ENCODE results near the gene EXOC4.

Gene EXOC4

DNA sequence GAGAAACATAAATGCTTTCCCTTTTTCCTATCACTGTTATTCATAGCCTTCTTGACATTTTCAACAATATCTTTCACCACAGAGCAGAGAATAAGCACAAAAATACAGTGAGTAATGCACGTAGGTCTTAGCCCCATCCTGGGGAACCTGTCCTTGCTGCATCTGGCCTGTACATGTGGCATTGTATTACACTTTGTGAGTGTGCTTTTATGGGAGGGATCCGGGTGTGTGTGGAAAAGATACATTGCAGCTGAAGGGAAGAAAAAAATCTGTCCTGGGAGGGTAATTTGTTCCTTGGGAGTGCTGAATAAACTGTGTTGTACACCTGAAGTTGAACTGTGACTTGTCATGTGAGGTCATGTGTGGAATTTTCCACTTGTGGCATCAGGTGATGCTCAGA lies 451.6 kb downstream of the EXOC4 start:
- no peak for DNase-seq (ENCODE audit: low spot score)

DNA sequence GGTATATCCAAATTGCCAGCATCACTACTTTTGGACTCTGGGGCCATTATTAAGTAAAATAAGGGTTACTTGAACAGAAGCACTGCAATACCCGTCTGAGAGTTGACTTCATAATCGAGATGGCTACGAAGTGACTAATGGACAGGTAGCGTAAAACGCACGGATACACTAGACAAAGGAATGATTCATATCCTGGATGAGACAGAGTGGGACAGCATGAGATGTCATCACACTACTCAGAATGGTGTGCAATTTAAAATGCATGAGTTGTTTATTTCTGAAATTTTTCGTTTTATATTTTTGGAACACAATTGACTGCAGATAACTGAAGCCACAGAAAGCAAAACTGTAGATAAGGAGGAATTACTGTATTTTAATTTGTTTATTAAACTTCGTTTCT lies 452.7 kb downstream of the EXOC4 start:
- DNase-seq (ENCODE audit: low spot score) = no peak

DNA sequence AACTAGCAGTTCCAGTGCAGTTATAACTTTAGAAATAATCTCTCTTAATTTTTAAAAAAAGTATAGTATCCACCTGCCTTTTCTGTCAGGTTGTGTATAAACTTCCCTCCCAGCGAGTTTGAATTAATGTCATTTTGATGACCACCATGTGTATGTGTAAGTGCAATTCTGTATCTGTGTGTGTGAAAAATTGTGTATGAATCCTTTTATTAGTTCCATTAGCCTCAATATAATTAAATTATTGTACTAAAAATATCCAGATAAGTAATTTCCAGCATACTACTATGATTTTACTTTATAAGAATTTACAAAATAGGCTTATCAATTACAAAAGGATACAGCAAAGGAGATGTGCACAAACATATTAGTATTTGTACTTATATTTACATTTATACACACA lies 453.1 kb downstream of the EXOC4 start:
- DNase-seq (ENCODE audit: low spot score) = no peak

DNA sequence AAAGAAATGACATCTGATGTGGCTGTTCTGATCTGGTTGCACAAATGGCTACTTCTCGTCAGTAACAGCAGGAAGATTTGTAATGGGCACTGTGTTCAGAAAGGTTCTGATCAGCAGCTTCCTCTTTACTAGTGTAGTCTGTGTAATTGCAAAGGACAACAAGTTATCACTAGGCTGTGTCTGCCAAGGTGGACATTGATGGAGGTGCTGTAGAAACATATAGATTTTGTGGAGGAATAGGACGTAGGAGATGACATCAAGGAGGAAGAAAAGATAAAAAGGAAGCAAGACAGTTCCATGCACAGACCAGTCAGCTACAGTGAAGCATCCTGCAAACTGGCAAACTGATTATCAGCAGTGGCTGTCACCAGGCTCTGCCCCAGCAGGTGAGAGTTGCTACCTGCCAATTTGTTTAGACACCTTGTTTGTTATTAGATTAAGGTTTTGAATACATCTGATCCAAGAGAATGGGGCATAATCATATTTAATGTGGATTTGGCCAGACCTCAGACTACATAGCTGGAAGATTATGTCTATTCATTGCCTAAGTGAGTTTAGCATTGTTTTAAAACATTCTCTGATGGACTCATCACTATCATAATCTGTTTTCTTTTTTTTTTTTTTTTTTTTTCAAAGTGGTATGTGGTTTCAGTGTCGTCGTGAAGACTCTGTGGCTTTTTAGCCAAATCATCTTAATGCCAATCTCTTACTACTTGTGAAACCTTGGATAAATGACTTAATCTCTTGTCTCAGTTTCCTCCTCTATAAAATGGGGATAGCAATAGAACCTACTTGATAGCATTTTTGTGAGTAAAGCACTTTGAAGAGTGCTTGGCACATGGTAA lies 456.4 kb downstream of the EXOC4 start:
- DNase-seq (ENCODE audit: low spot score) = no peak

DNA sequence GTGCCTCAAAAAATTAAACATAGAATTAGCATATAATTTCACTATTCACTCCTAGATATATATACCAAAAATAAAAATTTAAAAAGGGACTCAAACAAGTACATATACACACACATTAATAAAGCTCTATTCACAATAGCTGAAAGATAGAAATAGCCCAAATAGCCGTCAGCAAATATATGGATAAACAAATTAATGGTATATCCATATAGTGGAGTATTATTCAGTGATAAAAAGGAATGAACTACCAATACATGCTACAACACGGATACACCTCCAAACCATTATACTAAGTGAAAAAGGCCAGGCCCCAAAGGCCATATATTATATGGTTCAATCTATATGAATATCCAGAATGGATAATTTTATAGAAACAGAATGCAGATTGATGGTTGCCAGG lies 459.7 kb downstream of the EXOC4 start:
- DNase-seq (ENCODE audit: low spot score) = no peak

DNA sequence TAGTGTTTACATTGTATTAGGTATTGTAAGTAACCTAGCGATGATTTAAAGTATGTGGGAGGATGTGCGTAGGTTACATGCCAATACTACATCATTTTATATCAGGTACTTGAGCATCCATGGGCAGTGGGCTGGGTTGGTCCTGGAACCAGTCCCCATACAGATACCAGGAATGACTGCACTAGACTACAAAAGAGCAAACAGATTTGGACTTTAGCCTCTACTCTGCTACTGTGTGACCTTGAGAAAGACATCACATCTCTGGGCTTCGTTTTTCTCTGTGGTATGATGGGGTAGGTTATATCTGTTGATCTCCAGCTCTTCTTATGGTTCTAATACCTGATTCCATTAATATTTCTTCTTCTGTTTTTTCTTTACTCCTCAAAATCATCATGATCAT lies 461.8 kb downstream of the EXOC4 start:
- no peak for DNase-seq (ENCODE audit: low spot score)

DNA sequence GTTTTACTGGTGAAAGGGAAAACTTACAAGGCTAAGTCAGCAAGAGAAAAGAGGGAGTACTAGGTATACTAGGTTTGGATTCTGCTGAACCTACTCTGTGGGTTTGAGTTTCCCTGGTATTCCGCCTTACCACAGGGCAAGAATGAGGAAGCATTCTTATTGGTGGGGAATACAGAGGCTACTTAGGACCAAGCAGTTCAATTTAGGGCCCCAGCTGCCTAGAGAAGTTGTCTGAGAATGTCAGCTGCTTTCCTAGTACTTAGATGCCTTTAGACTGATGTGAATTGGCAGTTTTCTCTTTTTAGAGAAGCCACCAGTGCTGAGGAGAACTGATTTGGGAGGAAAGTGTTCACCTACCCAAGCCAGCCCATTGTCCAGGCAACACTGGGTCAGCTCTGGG lies 465.3 kb downstream of the EXOC4 start:
- DNase-seq (ENCODE audit: low spot score) = no peak

DNA sequence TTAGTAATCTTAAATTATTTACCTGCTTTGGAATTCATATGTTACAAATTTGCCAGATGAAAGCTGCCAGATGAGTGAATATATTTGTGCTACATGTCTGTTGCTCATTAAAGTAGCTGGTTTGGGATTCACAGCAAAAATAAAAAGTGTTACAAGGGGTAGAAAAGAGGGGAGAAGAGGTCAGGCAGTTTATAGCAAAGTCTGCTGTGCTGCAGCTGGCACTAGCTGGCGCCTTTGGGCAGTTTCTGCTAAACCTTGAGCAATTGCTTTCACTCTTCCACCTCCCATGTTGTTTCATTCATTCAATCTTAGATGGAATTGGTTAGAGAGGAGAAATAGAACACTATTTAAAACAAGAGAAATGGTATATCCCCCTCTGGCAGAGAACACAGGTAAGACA lies 470.2 kb downstream of the EXOC4 start:
- no peak for DNase-seq (ENCODE audit: low spot score)

DNA sequence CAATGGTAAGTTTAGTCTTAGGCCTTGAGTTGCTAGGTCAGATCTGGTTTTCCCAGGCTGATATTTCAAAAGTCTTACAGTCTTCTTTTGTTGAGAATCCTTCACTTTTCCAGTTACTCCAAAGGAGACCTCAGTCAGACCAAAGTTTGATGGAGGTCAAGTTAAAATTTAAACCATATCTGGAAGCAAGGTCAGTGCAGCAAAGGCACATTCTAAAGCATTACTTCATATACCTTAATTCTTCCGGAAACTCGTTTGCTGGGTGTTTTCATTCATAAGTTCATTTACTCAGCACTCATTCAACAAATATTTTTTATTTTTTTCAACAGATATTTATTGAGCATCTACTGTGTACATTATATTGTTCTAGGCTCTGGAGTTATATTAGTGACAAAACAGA lies 471.3 kb downstream of the EXOC4 start:
- no peak for DNase-seq (ENCODE audit: low spot score)

DNA sequence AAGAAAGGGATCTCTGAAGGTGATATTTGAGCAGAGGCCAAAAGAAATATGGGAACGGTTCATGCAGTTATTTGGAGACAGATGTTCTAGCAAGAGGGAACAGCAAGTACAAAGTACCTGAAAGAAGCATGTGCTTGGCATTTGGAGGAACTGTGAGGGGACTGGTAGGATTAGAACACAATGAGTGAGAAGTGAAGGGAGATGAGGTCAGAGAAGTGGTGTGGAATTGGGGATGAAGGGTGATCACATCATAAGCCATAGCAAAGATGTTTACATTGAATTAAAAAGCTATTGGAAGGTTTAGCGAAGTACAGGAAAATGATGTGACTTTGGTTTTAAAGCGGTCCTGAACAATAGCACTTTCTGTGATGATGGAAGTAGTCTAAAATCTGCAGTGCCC lies 471.8 kb downstream of the EXOC4 start:
- DNase-seq (ENCODE audit: low spot score) = no peak

DNA sequence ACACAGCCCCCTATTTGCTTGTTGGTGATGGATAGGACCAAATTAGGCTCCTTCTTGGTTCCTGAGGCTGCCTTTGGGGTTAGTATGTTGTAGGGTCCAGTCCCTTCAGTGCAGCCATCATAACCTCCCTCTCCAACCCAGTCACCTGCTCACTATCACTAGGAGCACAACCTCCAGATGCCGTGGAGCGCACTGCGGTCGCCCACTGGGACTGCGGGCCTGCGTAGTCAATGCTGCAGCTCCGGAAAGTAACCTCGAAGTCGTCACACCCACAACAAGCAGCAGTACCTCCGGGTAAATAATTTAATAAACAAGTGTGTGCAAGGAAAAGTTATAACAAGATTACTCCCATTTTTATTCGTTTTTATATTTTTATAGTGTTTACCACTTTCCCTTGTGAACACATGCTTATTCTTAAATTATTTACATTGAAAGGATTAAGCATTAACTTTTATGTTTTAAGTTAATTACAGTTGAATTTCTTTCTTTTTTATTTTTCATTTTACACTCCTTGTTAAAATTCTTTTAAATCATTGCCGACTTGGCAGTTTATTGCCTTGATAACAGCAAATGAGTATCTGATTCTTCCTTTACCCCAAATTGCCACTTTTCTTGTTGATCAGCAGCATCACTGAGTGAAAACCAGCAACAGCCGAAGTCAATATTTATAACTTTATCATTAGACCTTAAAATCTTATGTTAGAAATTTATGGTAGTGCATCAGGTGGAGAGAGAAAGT lies 474.8 kb downstream of the EXOC4 start:
- DNase-seq (ENCODE audit: low spot score) = no peak

DNA sequence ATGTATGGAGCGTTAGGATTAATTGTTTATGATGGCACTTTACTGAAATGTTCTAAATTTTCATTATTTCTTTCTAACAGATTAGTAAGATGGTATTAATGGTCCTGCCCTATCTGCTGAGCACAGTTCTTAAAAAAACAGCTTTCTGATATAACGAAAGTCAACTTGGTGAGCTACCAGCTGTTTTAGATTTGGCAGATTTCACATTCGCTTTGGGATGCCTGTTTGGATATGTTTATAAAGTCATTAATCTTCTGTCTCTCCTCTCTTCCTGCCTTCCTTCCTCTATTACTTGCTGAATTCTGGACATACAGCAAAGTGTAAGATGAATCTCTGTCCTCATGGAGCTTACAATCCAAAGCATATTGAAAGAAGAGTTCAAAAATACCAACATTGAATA lies 477.5 kb downstream of the EXOC4 start:
- DNase-seq (ENCODE audit: low spot score) = no peak

DNA sequence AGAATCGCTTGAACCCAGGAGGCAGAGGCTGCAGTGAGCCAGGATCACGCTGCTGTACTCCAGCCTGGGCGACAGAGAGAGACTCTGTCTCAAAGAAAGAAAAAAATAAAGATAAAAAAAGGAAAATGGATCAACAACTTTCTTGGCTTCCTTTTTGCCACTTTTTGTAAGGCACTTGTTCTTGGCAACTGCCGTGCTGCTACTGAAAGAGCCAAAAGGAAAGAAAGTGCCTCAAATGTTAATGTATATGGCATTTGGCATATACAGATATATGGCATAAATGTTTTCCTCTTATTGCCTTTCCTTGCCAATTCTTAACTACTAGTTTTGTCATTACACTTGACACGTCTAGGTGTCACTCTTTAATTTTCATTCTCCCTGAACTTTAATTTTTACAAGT lies 480.5 kb downstream of the EXOC4 start:
- DNase-seq (ENCODE audit: low spot score) = no peak

DNA sequence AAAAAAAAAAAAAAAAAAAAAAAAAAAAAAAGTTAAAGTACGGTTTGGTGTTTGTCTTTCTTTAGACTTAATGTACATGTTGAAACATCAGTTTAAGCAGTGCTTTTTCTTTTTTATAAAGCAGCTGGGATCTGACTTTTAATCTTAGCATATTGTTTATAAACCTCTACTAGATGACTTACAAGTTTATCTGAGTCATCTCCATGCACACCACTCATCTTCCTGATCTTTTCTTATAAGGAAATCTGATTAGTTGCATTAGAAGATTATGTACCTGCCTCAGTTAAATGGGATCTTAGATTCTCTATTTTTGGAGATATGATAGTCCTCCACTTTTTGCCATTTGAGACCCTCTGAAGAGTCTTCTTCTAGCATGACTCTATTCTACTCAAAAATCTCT lies 482.3 kb downstream of the EXOC4 start:
- DNase-seq (ENCODE audit: low spot score) = no peak

DNA sequence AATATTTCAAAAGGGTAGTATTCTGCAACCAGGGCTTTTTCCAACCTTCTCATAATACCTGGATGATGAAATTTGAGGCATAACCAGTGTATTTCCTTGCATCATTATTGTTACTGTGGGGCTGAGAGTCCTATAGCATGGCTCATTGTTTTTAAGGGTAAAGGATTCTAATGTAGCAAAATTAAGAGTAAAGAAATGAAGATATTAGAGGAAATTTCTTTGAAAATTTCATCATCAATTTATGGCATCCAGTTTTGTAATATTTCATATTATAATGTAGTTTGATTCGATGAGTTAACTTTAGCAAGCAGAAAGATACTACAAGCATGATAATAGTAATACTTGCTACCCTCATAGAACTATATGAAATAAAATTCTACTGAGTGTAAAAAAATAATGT lies 486.9 kb downstream of the EXOC4 start:
- DNase-seq (ENCODE audit: low spot score) = no peak

DNA sequence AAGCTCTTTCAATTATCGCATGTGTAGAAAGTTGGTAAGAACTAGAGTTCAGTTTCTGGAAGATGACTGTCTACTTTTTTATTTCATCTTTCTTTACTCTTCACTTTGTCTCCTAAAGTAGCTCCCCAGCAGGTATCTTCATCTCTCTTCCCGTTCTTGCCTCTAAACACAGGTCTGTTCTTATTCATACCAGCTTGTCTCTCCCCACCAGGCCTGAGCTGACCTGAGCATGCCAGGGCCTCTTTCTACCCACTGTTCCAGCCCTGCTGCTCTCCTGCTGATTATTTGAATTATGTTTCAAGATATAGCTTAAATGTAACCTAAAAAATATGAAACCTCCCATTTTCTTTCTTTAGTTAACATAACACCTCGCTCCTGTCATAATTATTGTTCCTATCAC lies 488.2 kb downstream of the EXOC4 start:
- no peak for DNase-seq (ENCODE audit: low spot score)

DNA sequence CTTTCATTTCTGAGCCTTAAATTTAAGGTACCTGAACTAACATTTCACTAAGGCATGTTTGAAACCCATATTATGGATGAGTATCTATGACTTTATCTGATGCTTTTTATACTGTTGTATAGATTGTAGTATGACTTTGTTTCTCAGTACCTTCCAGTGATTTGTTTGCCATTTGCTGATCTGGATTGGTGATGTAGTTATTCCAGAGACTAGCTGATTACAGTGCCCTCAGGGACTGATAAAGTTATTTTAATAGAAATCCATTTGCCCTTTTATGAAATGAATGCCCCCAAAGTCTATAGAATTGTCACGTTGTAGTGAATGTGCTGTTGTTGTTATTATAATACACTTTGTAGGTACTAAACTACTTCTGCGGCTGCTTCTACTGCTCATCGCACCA lies 488.8 kb downstream of the EXOC4 start:
- DNase-seq (ENCODE audit: low spot score) = no peak

DNA sequence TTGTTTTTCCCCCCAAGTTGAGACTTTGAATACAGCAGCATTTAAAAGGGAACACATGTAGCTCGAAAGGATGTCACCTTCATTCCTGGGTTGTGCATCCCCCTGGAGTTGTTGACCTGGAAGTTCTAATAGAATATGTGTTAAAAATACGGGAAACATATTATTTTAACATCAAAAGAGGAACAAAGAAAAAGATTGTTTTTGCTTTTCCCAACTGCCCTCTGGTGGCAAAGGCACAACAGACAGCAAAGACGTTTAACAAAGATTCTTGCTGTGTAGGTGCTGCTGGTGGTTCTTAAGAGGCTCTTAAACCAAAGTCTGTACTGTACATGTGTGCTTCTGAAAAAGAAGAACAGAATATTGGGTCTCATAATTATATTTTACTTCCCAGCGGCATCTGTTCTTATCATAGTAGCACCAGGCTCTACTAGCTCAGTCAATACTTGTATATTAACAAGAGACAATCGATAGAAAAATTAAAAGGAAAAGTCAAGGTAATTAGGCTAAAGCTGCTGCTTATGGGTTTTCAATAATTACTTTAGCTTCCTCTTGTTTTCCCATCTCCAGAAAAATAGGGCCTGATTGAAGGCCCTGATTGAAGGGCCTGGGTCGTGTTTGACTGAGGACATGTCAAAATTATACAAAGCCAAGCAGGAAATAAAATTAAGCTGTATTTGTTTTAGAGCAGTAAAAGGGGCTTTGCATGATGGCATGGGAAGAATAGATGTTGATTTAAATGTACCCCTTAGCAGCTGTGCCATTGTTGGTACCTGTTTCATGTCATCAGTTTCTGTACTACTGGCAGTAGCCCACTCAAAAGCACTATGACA lies 490.0 kb downstream of the EXOC4 start:
- peak; percentile 10 for DNase-seq (ENCODE audit: low spot score)

DNA sequence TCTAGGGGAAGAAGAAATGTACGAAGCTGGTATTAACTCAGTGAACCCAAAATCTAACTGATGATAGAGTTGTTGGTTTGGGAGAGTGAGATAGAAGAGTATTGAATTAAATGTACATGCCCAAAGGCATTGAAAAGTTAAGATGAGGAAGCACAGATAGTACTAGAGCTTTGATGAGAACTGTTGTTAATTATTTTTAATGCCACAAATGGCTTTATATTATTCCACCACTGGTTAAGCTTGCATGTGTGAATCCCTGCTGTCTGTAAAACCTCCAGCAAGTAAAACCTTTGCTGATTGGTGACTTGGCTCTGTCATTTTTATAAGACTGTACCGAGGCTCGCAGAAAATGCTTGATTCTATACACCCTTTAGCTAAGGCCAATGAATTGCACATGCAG lies 491.6 kb downstream of the EXOC4 start:
- DNase-seq (ENCODE audit: low spot score) = no peak

DNA sequence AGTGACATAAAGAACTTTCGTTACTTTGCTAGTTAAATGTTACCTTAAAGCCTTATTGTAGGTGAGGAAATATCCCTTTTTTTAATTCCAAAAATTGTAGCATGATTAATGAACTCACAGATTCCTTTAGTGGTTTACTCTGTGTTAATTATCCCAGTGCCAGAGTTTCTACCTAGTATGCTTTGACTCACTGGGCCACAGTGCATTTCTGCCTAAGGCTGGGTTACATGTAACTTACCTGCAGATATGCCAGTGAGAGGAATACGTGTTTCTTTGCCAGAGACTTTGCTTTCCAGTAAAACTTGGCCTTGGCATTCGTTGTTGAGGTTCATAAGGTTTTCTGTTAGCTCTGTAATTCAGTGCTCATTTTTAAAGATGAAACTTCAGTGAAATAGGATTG lies 493.4 kb downstream of the EXOC4 start:
- DNase-seq (ENCODE audit: low spot score) = no peak

DNA sequence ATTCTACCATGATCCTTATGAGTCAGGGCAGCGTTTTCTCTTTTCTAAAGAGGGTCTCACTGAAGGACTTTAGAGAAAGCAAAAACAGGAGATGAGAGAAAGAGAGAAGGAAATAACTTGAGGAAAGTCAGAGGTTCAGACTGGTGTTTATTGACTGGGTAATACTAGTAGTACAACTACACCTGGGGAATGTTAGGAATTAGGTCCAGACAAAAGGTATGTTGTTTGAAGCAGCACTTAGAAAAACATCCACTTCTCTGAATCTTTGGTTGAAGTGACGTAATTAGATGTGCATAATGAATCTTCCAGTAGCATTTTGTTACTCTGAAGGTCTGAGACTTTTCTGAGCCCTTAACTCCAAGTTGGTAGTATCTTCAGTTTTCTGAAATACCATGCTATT lies 494.0 kb downstream of the EXOC4 start:
- DNase-seq (ENCODE audit: low spot score) = no peak

DNA sequence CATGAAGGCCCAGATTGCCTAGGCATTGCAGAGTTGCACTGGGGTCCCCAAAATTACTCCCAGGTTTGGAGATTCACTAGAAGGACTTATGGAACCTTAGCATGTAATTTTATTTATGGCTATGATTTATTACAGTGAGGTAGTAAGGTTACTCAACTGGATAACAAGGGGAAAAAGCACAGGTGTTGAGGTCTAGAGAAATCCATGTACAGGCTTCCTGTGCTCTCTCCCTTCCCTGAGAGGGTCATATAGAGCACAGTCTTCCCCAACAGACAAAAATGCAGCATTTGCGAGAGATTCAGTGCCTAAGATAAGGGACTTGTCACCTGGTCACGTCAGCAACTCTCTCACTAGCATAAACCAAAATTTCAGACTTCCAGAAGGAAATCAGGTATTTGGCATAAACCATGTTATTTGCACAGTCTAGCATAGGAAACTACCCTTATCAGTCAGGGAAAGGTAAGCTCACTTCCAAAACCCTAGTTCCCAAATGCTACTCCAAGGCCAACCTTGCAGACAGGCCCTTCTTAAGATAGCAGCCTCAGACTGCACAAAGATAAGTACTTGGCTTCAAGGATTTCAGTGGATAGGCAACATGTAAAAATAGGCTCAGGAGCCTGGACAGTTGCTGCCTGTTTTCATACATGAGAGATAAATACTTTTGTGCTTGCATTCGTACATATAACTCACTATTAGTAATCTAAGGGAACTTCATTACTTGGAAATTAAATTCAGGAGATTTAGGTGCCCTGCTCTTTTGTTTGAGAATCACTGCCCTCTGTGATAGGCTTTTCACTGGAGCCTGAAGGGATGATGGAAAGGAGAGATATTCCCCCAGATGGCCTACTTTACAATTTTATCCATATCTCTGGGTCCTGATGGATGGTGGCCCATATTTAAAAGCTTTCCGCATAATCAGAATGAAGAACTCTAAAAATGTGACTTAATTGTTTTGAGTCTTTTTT lies 495.8 kb downstream of the EXOC4 start:
- no peak for DNase-seq (ENCODE audit: low spot score)

All from globus pallidus (tissue), 1 donor.